ENCODE results near the gene HMGXB4. TPM values are rescaled to one million over a fixed set of nuclear protein-coding genes. Genes with fewer than 3 reads are reported as not detected.
A peak's percentile ranks its signal among the peaks of the same experiment; 100 is the strongest.

Gene HMGXB4
- total and polyA plus RNA-seq, 9 donors, result 14.8 to 23.9 (median 20.0) TPM

DNA sequence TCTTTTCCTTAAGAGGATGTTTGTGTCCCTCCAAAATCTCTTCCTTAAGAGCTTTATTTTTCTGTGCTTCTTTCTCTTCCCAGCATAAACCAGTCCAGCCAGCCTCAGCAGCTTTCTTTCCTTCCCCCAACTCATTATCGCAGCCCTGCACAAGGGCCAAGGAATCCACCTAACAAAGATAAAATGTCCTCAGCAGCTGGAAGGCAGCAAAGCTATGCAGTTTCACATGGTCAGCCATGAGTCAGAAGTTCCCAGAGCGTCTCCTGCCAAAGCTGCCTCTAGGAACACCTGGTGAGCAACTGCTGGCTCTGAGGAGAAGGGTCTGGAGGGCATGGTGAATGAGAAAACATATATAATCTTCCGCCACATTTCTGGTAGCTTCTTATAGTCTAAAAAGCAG, 45.3 kb upstream of the HMGXB4 start:
- WGBS, 3 donors, result 1 to 14% (median 6%) methylated on average over 3 of the region's 3 CpGs
- TF ChIP-seq POLR2A (IDR thresholded peaks at IDR 0.05), result no peak
- TF ChIP-seq, protein P1, sequence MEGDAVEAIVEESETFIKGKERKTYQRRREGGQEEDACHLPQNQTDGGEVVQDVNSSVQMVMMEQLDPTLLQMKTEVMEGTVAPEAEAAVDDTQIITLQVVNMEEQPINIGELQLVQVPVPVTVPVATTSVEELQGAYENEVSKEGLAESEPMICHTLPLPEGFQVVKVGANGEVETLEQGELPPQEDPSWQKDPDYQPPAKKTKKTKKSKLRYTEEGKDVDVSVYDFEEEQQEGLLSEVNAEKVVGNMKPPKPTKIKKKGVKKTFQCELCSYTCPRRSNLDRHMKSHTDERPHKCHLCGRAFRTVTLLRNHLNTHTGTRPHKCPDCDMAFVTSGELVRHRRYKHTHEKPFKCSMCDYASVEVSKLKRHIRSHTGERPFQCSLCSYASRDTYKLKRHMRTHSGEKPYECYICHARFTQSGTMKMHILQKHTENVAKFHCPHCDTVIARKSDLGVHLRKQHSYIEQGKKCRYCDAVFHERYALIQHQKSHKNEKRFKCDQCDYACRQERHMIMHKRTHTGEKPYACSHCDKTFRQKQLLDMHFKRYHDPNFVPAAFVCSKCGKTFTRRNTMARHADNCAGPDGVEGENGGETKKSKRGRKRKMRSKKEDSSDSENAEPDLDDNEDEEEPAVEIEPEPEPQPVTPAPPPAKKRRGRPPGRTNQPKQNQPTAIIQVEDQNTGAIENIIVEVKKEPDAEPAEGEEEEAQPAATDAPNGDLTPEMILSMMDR (IDR thresholded peaks at IDR 0.05), result no peak
- TF ChIP-seq EP300 (IDR thresholded peaks at IDR 0.05), result no peak
- DNase-seq, result peak in 4 of 5 donors; percentile 10 to 47 (median 32)

DNA sequence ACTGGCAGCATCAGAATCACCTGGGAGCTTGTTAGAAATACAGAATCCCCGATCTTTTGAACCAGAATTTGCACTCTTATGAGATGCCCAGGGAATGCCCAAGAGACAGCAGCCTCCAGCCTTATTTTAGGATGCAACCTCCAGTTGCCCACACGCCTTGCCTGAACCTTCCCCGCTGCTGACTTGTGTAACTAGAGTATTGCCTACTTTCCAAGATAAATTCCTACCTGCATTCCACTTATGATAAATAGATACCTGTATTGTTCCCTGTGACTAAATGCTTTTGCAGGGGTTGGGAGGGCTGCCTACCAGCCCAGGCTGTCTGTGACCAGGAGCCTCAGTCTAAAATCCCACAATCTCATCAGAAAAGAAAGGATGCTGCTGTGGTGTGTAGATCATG, 44.3 kb upstream of the HMGXB4 start:
- Histone ChIP-seq H3K9me3 (no peaks in the 10 kb centered on the region), H3K4me1 (ENCODE audit: insufficient read depth) (no peaks in the 10 kb centered on the region)
- WGBS, 3 donors, result 91 to 94% (median 93%) methylated on average over 3 of the region's 3 CpGs

More for the DNA sequence above, 45.3 kb upstream of the HMGXB4 start:
- Histone ChIP-seq H3K27ac (no peak overlapping the region), H3K36me3 (no peaks in the 10 kb centered on the region), H3K27me3 (no peaks in the 10 kb centered on the region), H3K4me3 (no peak overlapping the region), H3K9me3 (no peaks in the 10 kb centered on the region), H3K4me1 (ENCODE audit: insufficient read depth) (no peaks in the 10 kb centered on the region)
- intact Hi-C loops (cut with DNase I), result no loop called here

DNA sequence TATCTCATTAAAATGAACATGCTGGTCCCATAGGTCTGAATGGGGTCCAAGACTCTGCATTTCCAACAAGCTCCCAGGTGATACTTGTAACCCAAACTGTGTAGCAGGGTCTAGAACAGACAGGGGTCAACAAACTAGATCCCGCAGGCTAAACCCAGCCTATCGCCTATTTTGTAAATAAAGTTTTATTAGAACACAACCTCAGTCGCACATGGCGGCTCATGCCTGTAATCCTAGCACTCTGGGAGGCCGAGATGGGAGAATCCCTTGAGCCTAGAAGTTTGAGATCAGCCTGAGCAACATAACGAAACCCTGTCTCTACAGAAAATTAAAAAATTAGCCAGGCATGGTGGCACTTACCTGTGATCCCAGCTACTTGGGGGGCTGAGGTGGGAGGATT, 42.3 kb upstream of the HMGXB4 start:
- Histone ChIP-seq H3K4me1 (ENCODE audit: insufficient read depth) (no peaks in the 10 kb centered on the region), H3K4me3 (no peak overlapping the region), H3K27me3 (no peaks in the 10 kb centered on the region), H3K9me3 (no peaks in the 10 kb centered on the region), H3K36me3 (no peaks in the 10 kb centered on the region), H3K27ac (no peak overlapping the region)
- TF ChIP-seq, protein P1 (IDR thresholded peaks at IDR 0.05), result no peak
- TF ChIP-seq EP300 (IDR thresholded peaks at IDR 0.05) (no peak), POLR2A (IDR thresholded peaks at IDR 0.05) (no peak)
- WGBS, 3 donors, result 90 to 94% (median 93%) methylated on average over 6 of the region's 6 CpGs
- intact Hi-C loops (cut with DNase I), result no loop called here
- no peak for DNase-seq

More for the DNA sequence above, 44.3 kb upstream of the HMGXB4 start:
- no peak for TF ChIP-seq POLR2A (IDR thresholded peaks at IDR 0.05)
- no peak for TF ChIP-seq EP300 (IDR thresholded peaks at IDR 0.05)
- TF ChIP-seq, protein P1 (IDR thresholded peaks at IDR 0.05), result no peak
- intact Hi-C loops (cut with DNase I), result no loop called here
- no peaks in the 10 kb centered on the region for H3K36me3 ChIP-seq
- no peak overlapping the region for H3K4me3 ChIP-seq
- no peak overlapping the region for H3K27ac ChIP-seq
- H3K27me3 ChIP-seq, result no peaks in the 10 kb centered on the region
- DNase-seq, result no peak

DNA sequence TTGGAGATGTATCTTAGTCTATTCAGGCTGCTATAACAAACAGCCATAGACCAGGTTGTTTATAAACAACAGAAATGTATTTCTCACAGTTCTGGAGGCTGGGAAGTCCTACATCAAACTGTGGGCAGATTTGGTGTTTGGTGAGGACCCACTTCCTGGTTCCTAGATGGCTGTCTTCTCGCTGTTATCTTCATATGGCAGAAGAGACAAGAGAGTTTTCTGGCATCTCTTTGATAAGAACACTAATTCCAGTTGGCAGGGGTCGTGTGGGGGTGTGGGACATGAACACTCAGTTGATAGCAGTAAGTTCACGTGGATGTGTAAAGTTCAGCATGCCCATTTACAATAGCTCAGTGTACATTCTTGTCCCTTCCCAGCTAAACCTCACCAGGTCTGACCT, 41.3 kb upstream of the HMGXB4 start:
- Histone ChIP-seq H3K27ac (no peak overlapping the region), H3K36me3 (no peaks in the 10 kb centered on the region), H3K4me3 (no peak overlapping the region), H3K27me3 (no peaks in the 10 kb centered on the region), H3K9me3 (no peaks in the 10 kb centered on the region), H3K4me1 (ENCODE audit: insufficient read depth) (no peaks in the 10 kb centered on the region)
- WGBS, 3 donors, result 63 to 80% (median 76%) methylated on average over 3 of the region's 3 CpGs
- TF ChIP-seq POLR2A (IDR thresholded peaks at IDR 0.05) (no peak), EP300 (IDR thresholded peaks at IDR 0.05) (no peak)
- TF ChIP-seq, protein P1 (IDR thresholded peaks at IDR 0.05), result no peak
- intact Hi-C loops (cut with DNase I), result no loop called here
- no peak for DNase-seq
